Uterus (tissue), 4 donors: ENCODE measurements around the gene EEF1AKMT3. TPM values are rescaled to one million over a fixed set of nuclear protein-coding genes. Genes with fewer than 3 reads are reported as not detected.

Source experiments
- DNase-seq, 2 donors: peaks; one replicate each; pipeline ENCODE4 v3.0.0-alpha.2; 2019 to 2020
- H3K27ac ChIP-seq, 2 donors: fragments of 200-600 bp; sonication (generic); 1 replicate in 1 of 2; 2 replicates in 1 of 2; pipeline ENCODE4 v1.5.1; 2016 to 2018
- H3K27me3 ChIP-seq, 2 donors: fragments of 200-600 bp; sonication (generic); one replicate each; pipeline ENCODE4 v1.5.1; 2018 to 2019; ENCODE audit warnings: control low read depth in 1 of 2
- H3K36me3 ChIP-seq, 2 donors: fragments of 200-600 bp; sonication (generic); one replicate each; pipeline ENCODE4 v1.5.1; 2019; ENCODE audit warnings: control low read depth in 1 of 2
- H3K4me1 ChIP-seq, 2 donors: fragments of 200-600 bp; sonication (generic); one replicate each; pipeline ENCODE4 v1.5.1; 2018 to 2019; ENCODE audit warnings: control low read depth in 1 of 2
- H3K4me3 ChIP-seq, 2 donors: fragments of 200-600 bp; sonication (generic); 1 replicate in 1 of 2; 2 replicates in 1 of 2; pipeline ENCODE4 v1.5.1; 2018 to 2019; ENCODE audit warnings: mild to moderate bottlenecking in 1 of 2
- H3K9me3 ChIP-seq, 2 donors: fragments of 200-600 bp; sonication (generic); one replicate each; pipeline ENCODE4 v1.5.1; 2019; ENCODE audit warnings: control low read depth in 1 of 2
- POLR2A ChIP-seq, 2 donors: fragments of 450-650 bp; IDR thresholded peaks; one replicate each; pipeline ENCODE4 v1.6.1; 2016; ENCODE audit warnings: antibody characterized with exemption in 2 of 2, mild to moderate bottlenecking in 1 of 2, moderate library complexity in 1 of 2
- intact Hi-C: fragments of 100-400 bp; cut with DNase I; formaldehyde crosslinking; loops from one replicate; pipeline ENCODE4 v1.15.1; 2023; ENCODE audit warnings: low total_unique reads
- total RNA-seq, 4 donors: library from RNA; depleted of rRNA in 3 of 4; stranded (reverse); fragments of >200 nt in 3 of 4; gene quantifications; one replicate each; pipeline versions ENCODE4 v1.1.0 to v1.2.4, GENCODE V29; 2014 to 2023
- TF ChIP-seq, protein P1 (sequence below), 4 experiments: fragments of 200-600 bp in 2 of 4; fragments of 450-650 bp in 2 of 4; sonication (generic) in 2 of 4; IDR thresholded peaks; one replicate each; pipeline ENCODE4 v1.5.1; 2016 to 2019; ENCODE audit warnings: antibody characterized with exemption in 4 of 4, mild to moderate bottlenecking in 2 of 4, moderate library complexity in 1 of 4
- donor health status: DM: yes; HTN: yes; CAD: no.

EEF1AKMT3 gene
- total RNA-seq, 4 donors from 2014 or later, result 2.3 to 15.5 (median 11.5) TPM

DNA sequence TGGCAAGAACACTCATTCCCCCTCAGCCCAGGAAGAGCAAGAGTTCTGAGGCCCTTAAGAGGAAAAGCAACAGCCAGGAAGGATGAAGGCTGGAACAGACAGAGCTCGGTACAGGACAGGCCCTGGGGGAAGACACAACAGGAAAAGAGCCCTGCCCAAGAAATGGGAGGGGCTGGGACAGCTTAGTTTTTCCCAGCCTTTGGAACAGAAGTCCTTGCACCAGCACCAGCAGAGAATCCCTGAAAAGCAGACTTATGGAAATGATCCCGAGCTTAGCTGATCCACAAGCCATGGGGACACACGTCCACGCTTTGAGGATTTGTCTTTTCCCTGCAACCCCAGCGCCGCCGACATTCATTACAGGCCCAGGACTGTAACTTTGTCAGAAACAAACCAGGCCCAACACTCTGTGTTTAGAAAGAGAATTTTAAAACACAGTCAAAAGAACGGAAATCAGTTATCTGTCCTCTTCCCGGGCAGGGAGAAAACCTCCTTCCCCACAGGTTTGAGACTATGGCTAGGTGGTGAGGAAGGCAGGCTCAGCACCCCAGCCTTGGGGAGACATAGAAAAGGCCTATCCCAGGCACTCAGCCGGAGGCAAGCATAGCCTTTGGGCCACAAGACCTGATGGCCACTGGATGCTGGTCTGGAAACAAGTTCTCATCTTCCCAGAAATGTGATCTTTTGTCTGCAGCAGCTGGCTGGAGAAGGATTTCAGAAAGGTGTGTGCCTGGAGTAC, 50.1 kb downstream of the EEF1AKMT3 start:
- Histone ChIP-seq H3K27ac (peak overlapping the region in 1 of 2 donors; percentile 58), H3K4me3 (no peak overlapping the region), H3K36me3 (no peaks in the 10 kb centered on the region), H3K27me3 (no peaks in the 10 kb centered on the region), H3K4me1 (peaks cover 0 to 4% of the 10 kb centered on the region in 2 donors), H3K9me3 (no peaks in the 10 kb centered on the region)
- DNase-seq, result no peak
- TF ChIP-seq, protein P1, sequence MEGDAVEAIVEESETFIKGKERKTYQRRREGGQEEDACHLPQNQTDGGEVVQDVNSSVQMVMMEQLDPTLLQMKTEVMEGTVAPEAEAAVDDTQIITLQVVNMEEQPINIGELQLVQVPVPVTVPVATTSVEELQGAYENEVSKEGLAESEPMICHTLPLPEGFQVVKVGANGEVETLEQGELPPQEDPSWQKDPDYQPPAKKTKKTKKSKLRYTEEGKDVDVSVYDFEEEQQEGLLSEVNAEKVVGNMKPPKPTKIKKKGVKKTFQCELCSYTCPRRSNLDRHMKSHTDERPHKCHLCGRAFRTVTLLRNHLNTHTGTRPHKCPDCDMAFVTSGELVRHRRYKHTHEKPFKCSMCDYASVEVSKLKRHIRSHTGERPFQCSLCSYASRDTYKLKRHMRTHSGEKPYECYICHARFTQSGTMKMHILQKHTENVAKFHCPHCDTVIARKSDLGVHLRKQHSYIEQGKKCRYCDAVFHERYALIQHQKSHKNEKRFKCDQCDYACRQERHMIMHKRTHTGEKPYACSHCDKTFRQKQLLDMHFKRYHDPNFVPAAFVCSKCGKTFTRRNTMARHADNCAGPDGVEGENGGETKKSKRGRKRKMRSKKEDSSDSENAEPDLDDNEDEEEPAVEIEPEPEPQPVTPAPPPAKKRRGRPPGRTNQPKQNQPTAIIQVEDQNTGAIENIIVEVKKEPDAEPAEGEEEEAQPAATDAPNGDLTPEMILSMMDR (IDR thresholded peaks at IDR 0.05), result no peak
- TF ChIP-seq POLR2A (IDR thresholded peaks at IDR 0.05), result no peak
- intact Hi-C loops, result no loop called here

DNA sequence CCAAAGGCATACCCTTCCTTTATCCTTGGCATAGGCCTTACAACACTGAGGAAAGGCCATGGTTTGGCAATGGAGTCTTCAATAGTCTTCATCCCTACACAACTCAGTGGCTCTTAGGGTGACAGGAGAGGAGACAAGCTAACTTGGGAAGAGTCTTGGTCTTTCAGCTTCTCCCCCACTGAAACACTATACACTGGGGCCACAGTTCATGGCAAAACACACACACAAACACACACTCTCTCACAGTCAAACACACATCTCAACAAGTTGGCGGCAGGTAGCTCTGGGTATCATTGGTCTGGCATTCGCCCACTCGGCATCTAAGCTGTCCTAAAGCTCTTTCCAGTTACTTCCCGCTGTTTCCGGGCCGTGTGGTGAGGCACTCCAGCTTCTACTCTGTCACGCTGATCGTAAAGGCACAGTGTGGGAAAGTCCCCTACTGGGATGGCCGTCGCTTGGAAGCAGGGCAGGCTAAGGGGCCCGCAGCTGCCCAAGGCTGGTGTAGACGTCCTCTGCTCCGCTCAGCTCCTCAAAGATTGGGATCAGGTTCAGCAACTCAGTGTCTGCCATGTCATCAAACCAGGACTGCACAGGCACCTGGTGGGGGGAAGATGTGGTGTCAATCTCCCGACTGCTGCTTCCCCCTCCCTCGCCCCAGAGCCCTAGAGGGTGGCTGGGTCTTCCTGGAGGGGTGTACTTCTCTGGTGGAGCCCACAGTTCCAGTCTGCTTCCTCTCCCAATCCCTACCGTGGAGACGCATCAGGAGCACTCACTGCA, 50.9 kb downstream of the EEF1AKMT3 start:
- Histone ChIP-seq H3K4me3 (no peak overlapping the region), H3K27me3 (no peaks in the 10 kb centered on the region), H3K4me1 (peaks cover 0 to 4% of the 10 kb centered on the region in 2 donors), H3K27ac (peak overlapping the region; percentile 6 to 58), H3K9me3 (no peaks in the 10 kb centered on the region), H3K36me3 (no peaks in the 10 kb centered on the region)
- DNase-seq, result no peak
- intact Hi-C loops, result no loop called here
- no peak for TF ChIP-seq POLR2A (IDR thresholded peaks at IDR 0.05)
- TF ChIP-seq, protein P1 (IDR thresholded peaks at IDR 0.05), result no peak

DNA sequence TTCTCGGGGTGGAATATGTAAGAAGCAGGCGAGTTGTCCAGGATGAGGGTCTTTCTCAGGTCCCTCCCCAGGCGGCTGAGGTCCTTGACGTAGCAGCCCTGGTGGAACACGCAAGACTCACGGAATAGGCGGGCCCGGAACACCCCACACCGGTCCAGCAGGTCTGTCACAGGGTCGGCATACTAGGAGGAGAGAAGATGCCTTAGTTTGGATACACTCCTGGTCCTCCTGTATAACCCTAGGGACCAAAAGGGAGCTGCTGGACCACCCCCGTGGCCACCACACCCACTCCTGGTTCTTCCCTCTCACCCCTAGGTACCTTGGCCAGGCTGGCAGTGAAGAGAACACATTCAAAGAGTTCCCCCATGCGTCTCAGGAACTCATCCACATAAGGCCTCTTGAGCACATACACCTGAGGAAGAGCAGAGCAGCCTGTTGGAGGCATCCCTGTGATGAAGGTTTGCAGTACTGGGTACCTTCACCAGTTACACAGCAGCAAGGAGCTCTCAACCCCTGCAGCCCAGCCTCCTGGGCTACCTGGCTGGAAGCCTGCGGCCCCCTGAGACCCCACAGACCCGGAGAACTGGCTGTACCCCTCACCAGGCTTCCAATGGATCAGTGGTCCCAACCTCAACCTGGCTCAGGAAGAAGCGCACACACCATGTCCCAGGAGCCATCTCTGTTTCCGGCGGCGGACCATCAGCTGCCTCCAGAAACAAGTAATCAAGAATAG, 51.7 kb downstream of the EEF1AKMT3 start:
- no peaks in the 10 kb centered on the region for H3K27me3 ChIP-seq
- no peaks in the 10 kb centered on the region for H3K9me3 ChIP-seq
- no peak overlapping the region for H3K27ac ChIP-seq
- no peak for TF ChIP-seq POLR2A (IDR thresholded peaks at IDR 0.05)
- TF ChIP-seq, protein P1 (IDR thresholded peaks at IDR 0.05), result no peak
- peaks cover 0 to 4% of the 10 kb centered on the region in 2 donors for H3K4me1 ChIP-seq
- no peak overlapping the region for H3K4me3 ChIP-seq
- no peak for DNase-seq
- H3K36me3 ChIP-seq, result no peaks in the 10 kb centered on the region
- intact Hi-C loops, result no loop called here

DNA sequence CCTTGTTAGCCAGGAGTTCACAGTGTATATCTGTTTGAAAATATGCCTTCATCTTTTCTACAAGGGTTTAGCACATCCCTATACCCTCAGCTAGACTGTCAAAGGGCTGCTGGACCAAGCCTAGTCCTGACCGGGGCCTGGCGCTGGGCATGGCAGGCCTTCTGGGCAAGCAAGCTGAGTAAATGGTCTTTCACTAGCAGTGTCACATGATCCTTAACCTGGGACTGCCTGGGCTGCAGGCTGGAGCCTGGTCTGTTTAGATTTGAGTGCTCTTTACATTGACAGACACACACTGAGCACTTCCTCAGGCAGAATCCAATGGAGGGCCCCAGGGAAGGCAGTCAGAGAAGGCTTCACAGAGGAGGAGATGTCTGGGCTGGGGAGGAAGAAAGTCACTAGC, 53.0 kb downstream of the EEF1AKMT3 start:
- H3K27ac ChIP-seq, result no peak overlapping the region

More for the DNA sequence above, 53.0 kb downstream of the EEF1AKMT3 start:
- H3K36me3 ChIP-seq, result no peaks in the 10 kb centered on the region
- H3K4me1 ChIP-seq, result peaks cover 0 to 13% of the 10 kb centered on the region in 2 donors
- intact Hi-C loops, result no loop called here
- no peak for DNase-seq
- H3K27me3 ChIP-seq, result no peaks in the 10 kb centered on the region
- TF ChIP-seq POLR2A (IDR thresholded peaks at IDR 0.05), result no peak
- TF ChIP-seq, protein P1 (IDR thresholded peaks at IDR 0.05), result no peak
- no peaks in the 10 kb centered on the region for H3K9me3 ChIP-seq
- no peak overlapping the region for H3K4me3 ChIP-seq
